K562 (cell line): ENCODE data around the gene MARS2. TPM values are rescaled to one million over a fixed set of nuclear protein-coding genes. Genes with fewer than 3 reads are reported as not detected.

Source experiments
- ATAC-seq: fragments of 200-7000 bp; cut with Tn5 transposase; 3 replicates; pipeline ENCODE4 v1.9.1; 2020; ENCODE audit warnings: moderate library complexity
- BruUV-seq: library from RNA; stranded (reverse); fragments of 400-500 nt; replicated peaks from 2 replicates; lab custom pipeline; 2021; lab: Mats Ljungman, UMichigan
- CTCF ChIA-PET: fragments of 300-600 bp; formaldehyde crosslinking; extraction: SDS; loops from one replicate; lab custom pipeline; 2021; ENCODE audit warnings: low intra/inter-chr PET ratio; lab: Yijun Ruan, JAX
- POLR2A ChIA-PET: fragments of 300-600, 350-650 bp; sonication (Branson Sonifier 250); formaldehyde crosslinking; extraction: SDS; loops from one replicate; lab custom pipeline; 2021; ENCODE audit warnings: antibody characterized with exemption, inconsistent platforms; lab: Yijun Ruan, JAX
- DNase-seq, 4 experiments: peaks; one replicate each; pipeline versions ENCODE4 v3.0.0 to v3.0.0-alpha.2; 2011 to 2018; ENCODE audit warnings: low spot score in 3 of 4, mixed read lengths in 3 of 4; ENCODE audit errors: extremely low read depth in 1 of 4
- FAIRE-seq: peaks from 2 replicates; lab custom pipeline; 2011; peaks lifted over from hg19 to GRCh38; lab: Jason Lieb, UNC
- H2AFZ ChIP-seq: 2 replicates; pipeline ENCODE4 v1.6.0; 2011; ENCODE audit warnings: low read depth, low read length, control low read depth, inconsistent platforms
- H3K27ac ChIP-seq: fragments of 200-600 bp; 3 replicates; pipeline ENCODE4 v1.8.0; 2011; ENCODE audit warnings: low read depth, mild to moderate bottlenecking, control low read depth, inconsistent platforms, low read length, moderate library complexity, mixed read lengths; ENCODE audit errors: extremely low read depth
- H3K27me3 ChIP-seq, 2 experiments: fragments of 300-600 bp in 1 of 2; 2 replicates in 1 of 2; 3 replicates in 1 of 2; pipeline versions ENCODE4 v1.6.0 to v1.8.0; 2011; ENCODE audit warnings: inconsistent platforms in 2 of 2, low read length in 2 of 2, mild to moderate bottlenecking in 1 of 2, mixed read lengths in 1 of 2, moderate library complexity in 1 of 2; ENCODE audit not compliant: control insufficient read depth in 2 of 2, insufficient read depth in 2 of 2
- H3K36me3 ChIP-seq: fragments of 300-600 bp; 3 replicates; pipeline ENCODE4 v1.8.0; 2011; ENCODE audit warnings: mild to moderate bottlenecking, low read length, inconsistent platforms; ENCODE audit not compliant: control insufficient read depth, insufficient read depth
- H3K4me1 ChIP-seq, 2 experiments: fragments of 200-600 bp in 1 of 2; replicated peaks in 1 of 2; 2 replicates in 1 of 2; 3 replicates in 1 of 2; pipeline versions ENCODE4 v1.5.1 to v1.8.0; 2011; ENCODE audit warnings: inconsistent platforms in 2 of 2, low read length in 2 of 2, mild to moderate bottlenecking in 1 of 2, mixed read lengths in 1 of 2, moderate library complexity in 1 of 2; ENCODE audit not compliant: control insufficient read depth in 2 of 2, insufficient read depth in 2 of 2
- H3K4me2 ChIP-seq: 2 replicates; pipeline ENCODE4 v1.6.1; 2011; ENCODE audit warnings: low read length, control low read depth, inconsistent platforms, mixed read lengths; ENCODE audit not compliant: insufficient read depth
- H3K4me3 ChIP-seq: fragments of 200-600 bp; sonication (generic), shearing (Covaris generic); 2 replicates; pipeline ENCODE4 v1.5.1; 2016; ENCODE audit warnings: control low read depth, inconsistent platforms
- H3K79me2 ChIP-seq: fragments of 200-600 bp; 3 replicates; pipeline ENCODE4 v1.8.0; 2011; ENCODE audit warnings: low read length, inconsistent platforms; ENCODE audit not compliant: control insufficient read depth, insufficient read depth
- H3K9ac ChIP-seq, 2 experiments: 2 replicates each; pipeline versions ENCODE4 v1.6.0 to v1.6.1; 2011; ENCODE audit warnings: low read depth in 2 of 2, low read length in 2 of 2, control low read depth in 1 of 2, inconsistent platforms in 1 of 2, mild to moderate bottlenecking in 1 of 2, mixed read lengths in 1 of 2; ENCODE audit not compliant: insufficient read depth in 1 of 2
- H3K9me1 ChIP-seq: one replicate; pipeline ENCODE4 v1.6.0; 2011; ENCODE audit warnings: inconsistent platforms, mild to moderate bottlenecking, low read length, moderate library complexity; ENCODE audit not compliant: control insufficient read depth, insufficient read depth
- H3K9me3 ChIP-seq: replicated peaks from 2 replicates; pipeline ENCODE4 v1.5.1; 2011; ENCODE audit warnings: low read depth, low read length, inconsistent platforms; ENCODE audit not compliant: control insufficient read depth, insufficient read depth
- H4K20me1 ChIP-seq: replicated peaks from 2 replicates; pipeline ENCODE4 v1.6.1; 2011; ENCODE audit warnings: low read length, inconsistent platforms, mixed read lengths; ENCODE audit not compliant: control insufficient read depth, insufficient read depth
- CBFA2T3 ChIP-seq: fragments of 450-650 bp; IDR thresholded peaks from 2 replicates; pipeline ENCODE4 v1.6.1; 2017
- CEBPG ChIP-seq, 3 experiments: fragments of 200-800 bp in 1 of 3; sonication (Bioruptor generic) in 1 of 3; sonication (generic) in 1 of 3; formaldehyde crosslinking in 1 of 3; IDR thresholded peaks in 2 of 3; conservative IDR thresholded peaks in 1 of 3; 2 replicates each; pipeline versions ENCODE4 v1.6.1 to v1.8.0; 2016 to 2022; ENCODE audit warnings: missing compliant biosample characterization in 2 of 3, missing genetic modification characterization in 2 of 3, mild to moderate bottlenecking in 1 of 3, missing genetic modification reagents in 1 of 3
- CHCHD3 ChIP-seq: fragments of 250-450 bp; sonication (Bioruptor Pico); IDR thresholded peaks from 2 replicates; pipeline ENCODE4 v2.1.2; 2022; ENCODE audit warnings: mild to moderate bottlenecking
- ETV1 ChIP-seq: fragments of 450-650 bp; conservative IDR thresholded peaks from 2 replicates; pipeline ENCODE4 v1.6.1; 2016; ENCODE audit warnings: missing genetic modification characterization, control low read depth, low read depth, missing compliant biosample characterization
- EZH2 ChIP-seq: IDR thresholded peaks from 2 replicates; pipeline ENCODE4 v1.6.1; 2012; ENCODE audit warnings: low read depth, mild to moderate bottlenecking, inconsistent platforms, low read length, borderline replicate concordance
- IRF2 ChIP-seq: sonication (generic); formaldehyde crosslinking; IDR thresholded peaks from 2 replicates; pipeline ENCODE4 v1.8.1; 2022; ENCODE audit warnings: mild to moderate bottlenecking, missing genetic modification reagents
- MCM7 ChIP-seq, 2 experiments: fragments of 450-650 bp; IDR thresholded peaks; 2 replicates each; pipeline ENCODE4 v1.6.1; 2016 to 2018
- MYNN ChIP-seq, 2 experiments: sonication (generic); formaldehyde crosslinking in 1 of 2; IDR thresholded peaks; 2 replicates each; pipeline versions ENCODE4 v1.5.0 to v1.6.1; 2016 to 2020; ENCODE audit warnings: antibody characterized with exemption in 1 of 2, missing genetic modification reagents in 1 of 2
- SMARCE1 ChIP-seq: fragments of 450-650 bp; IDR thresholded peaks from 2 replicates; pipeline ENCODE4 v1.7.1; 2016; ENCODE audit warnings: mild to moderate bottlenecking
- ZNF766 ChIP-seq: fragments of 200-800 bp; sonication (Bioruptor generic); conservative IDR thresholded peaks from 2 replicates; pipeline ENCODE4 v1.6.1; 2016; ENCODE audit warnings: missing genetic modification characterization, missing compliant biosample characterization
- in situ Hi-C: fragments of 300-500 bp; cut with MboI; formaldehyde crosslinking; loops from 4 replicates; pipeline ENCODE4 v1.15.0; 2018; ENCODE audit warnings: inconsistent platforms, mixed read lengths
- intact Hi-C: fragments of 100-400 bp; cut with micrococcal nuclease; formaldehyde crosslinking; loops from 2 replicates; pipeline ENCODE4 v1.14.2; 2022
- polyA plus RNA-seq, 8 experiments: library from polyadenylated mRNA; depleted of rRNA in 4 of 8; stranded (reverse) in 5 of 8; unstranded in 3 of 8; fragments of >200 nt; fragmentation: Nextera tagmentation in 2 of 8; fragmentation: Illumina TruSeq in 1 of 8; extraction: Ambion mirVana in 2 of 8; extraction: Trizol in 1 of 8; gene quantifications; 2 replicates each; pipeline versions ENCODE4 v1.2.1 to v1.2.3, GENCODE V29; 2011 to 2014; ENCODE audit warnings: inconsistent platforms in 1 of 8, missing spikeins in 1 of 8
- total RNA-seq, 7 experiments: library from RNA; depleted of rRNA in 6 of 7; stranded (reverse); fragments of >200 nt in 6 of 7; fragmentation: Illumina TruSeq in 2 of 7; extraction: Trizol in 2 of 7; gene quantifications; 2 replicates each; pipeline versions ENCODE4 v1.2.1 to v1.2.3, GENCODE V29; 2011 to 2021; ENCODE audit warnings: low replicate concordance in 1 of 7
- TF ChIP-seq, protein P1 (sequence below): fragments of 250-450 bp; sonication (Bioruptor Pico); IDR thresholded peaks from 2 replicates; pipeline ENCODE4 v1.8.0; 2021; ENCODE audit warnings: borderline replicate concordance, mild to moderate bottlenecking, moderate library complexity; ENCODE audit not compliant: poor library complexity, severe bottlenecking
- TF ChIP-seq, protein P2 (sequence below): sonication (generic); formaldehyde crosslinking; IDR thresholded peaks from 2 replicates; pipeline ENCODE4 v1.8.0; 2022; ENCODE audit warnings: mild to moderate bottlenecking, low read depth, missing genetic modification reagents
- TF ChIP-seq, protein P3 (sequence below): IDR thresholded peaks from 3 replicates; pipeline ENCODE4 v1.6.1; 2011; ENCODE audit warnings: borderline replicate concordance, mild to moderate bottlenecking, moderate library complexity; ENCODE audit not compliant: insufficient read length; ENCODE audit errors: extremely low read depth
- TF ChIP-seq, protein P4 (sequence below), 2 experiments: fragments of 450-650 bp; IDR thresholded peaks; 2 replicates each; pipeline ENCODE4 v1.6.1; 2018; ENCODE audit warnings: mild to moderate bottlenecking in 2 of 2, low read depth in 1 of 2; ENCODE audit not compliant: partially characterized antibody in 2 of 2

Gene MARS2
- total and polyA plus RNA-seq, 9 of the 15 experiments (the other 6 are each of a cell fraction or from before 2014, with no cell fraction given) = 4.0 to 17.6 (median 12.5) TPM

DNA sequence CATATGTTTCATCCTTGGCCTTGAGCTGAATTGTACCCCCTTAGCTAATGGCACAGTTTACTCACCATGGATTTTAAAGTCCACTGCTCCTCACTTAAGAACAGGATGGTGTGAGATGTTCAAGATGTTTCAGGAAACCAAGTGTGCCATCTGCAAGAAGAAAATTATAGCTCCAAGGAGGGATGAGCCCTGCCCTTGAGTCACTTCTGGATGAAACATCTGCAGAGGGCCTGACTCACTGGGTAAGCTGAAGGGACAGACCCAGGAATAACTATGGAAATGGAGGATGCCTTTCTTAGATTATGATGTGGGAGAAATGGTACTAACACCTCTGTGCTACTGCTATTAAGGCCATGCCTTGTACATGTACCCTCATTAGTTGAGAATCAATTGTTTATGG is 6.4 kb downstream of the MARS2 start:
- Histone ChIP-seq H3K27me3 (no peaks in the 10 kb centered on the region), H3K9me1 (no peaks in the 10 kb centered on the region), H3K9me3 (no peaks in the 10 kb centered on the region), H3K79me2 (peaks cover 47% of the 10 kb centered on the region), H4K20me1 (peaks cover 9% of the 10 kb centered on the region), H3K36me3 (peaks cover 60% of the 10 kb centered on the region), H3K4me1 (peaks cover 0 to 12% of the 10 kb centered on the region in 2 experiments; a peak in 3 of 5 replicates), H3K27ac (no peak overlapping the region), H3K9ac (no peak overlapping the region), H3K4me3 (no peak overlapping the region), H2AFZ (no peak overlapping the region), H3K4me2 (no peak overlapping the region)
- FAIRE-seq (no peak), ATAC-seq (no peak), DNase-seq (no peak)
- in situ Hi-C loops = no loop called here
- intact Hi-C loops = no loop called here
- ChIA-PET CTCF (no interaction called here), POLR2A (interaction anchor here (0.9 kb wide), 1 partner anchor 17 kb away, joined by 3 read pairs; no protein-coding TSS in a partner anchor)
- no TSS peak for BruUV-seq
- TF ChIP-seq ETV1 (tag) (no peak), CEBPG (CRISPR knock-in tag; IDR thresholded peaks at IDR 0.05) (no peak), CEBPG (tag; conservative IDR thresholded peaks at IDR 0.05 in 1 of 2, IDR thresholded peaks at IDR 0.05 in 1 of 2) (no peak), MCM7 (IDR thresholded peaks at IDR 0.05) (no peak), CHCHD3 (no peak), ZNF766 (CRISPR knock-in tag) (no peak), MYNN (IDR thresholded peaks at IDR 0.05) (no peak), MYNN (CRISPR knock-in tag; IDR thresholded peaks at IDR 0.05) (no peak), CBFA2T3 (no peak), SMARCE1 (no peak), IRF2 (CRISPR knock-in tag) (no peak), EZH2 (no peak)
- TF ChIP-seq, protein P1, sequence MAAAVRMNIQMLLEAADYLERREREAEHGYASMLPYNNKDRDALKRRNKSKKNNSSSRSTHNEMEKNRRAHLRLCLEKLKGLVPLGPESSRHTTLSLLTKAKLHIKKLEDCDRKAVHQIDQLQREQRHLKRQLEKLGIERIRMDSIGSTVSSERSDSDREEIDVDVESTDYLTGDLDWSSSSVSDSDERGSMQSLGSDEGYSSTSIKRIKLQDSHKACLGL (CRISPR knock-in tag) = no peak
- TF ChIP-seq, protein P2, sequence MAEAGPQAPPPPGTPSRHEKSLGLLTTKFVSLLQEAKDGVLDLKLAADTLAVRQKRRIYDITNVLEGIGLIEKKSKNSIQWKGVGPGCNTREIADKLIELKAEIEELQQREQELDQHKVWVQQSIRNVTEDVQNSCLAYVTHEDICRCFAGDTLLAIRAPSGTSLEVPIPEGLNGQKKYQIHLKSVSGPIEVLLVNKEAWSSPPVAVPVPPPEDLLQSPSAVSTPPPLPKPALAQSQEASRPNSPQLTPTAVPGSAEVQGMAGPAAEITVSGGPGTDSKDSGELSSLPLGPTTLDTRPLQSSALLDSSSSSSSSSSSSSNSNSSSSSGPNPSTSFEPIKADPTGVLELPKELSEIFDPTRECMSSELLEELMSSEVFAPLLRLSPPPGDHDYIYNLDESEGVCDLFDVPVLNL (CRISPR knock-in tag) = no peak
- TF ChIP-seq, protein P3, sequence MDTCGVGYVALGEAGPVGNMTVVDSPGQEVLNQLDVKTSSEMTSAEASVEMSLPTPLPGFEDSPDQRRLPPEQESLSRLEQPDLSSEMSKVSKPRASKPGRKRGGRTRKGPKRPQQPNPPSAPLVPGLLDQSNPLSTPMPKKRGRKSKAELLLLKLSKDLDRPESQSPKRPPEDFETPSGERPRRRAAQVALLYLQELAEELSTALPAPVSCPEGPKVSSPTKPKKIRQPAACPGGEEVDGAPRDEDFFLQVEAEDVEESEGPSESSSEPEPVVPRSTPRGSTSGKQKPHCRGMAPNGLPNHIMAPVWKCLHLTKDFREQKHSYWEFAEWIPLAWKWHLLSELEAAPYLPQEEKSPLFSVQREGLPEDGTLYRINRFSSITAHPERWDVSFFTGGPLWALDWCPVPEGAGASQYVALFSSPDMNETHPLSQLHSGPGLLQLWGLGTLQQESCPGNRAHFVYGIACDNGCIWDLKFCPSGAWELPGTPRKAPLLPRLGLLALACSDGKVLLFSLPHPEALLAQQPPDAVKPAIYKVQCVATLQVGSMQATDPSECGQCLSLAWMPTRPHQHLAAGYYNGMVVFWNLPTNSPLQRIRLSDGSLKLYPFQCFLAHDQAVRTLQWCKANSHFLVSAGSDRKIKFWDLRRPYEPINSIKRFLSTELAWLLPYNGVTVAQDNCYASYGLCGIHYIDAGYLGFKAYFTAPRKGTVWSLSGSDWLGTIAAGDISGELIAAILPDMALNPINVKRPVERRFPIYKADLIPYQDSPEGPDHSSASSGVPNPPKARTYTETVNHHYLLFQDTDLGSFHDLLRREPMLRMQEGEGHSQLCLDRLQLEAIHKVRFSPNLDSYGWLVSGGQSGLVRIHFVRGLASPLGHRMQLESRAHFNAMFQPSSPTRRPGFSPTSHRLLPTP = no peak
- TF ChIP-seq, protein P4, sequence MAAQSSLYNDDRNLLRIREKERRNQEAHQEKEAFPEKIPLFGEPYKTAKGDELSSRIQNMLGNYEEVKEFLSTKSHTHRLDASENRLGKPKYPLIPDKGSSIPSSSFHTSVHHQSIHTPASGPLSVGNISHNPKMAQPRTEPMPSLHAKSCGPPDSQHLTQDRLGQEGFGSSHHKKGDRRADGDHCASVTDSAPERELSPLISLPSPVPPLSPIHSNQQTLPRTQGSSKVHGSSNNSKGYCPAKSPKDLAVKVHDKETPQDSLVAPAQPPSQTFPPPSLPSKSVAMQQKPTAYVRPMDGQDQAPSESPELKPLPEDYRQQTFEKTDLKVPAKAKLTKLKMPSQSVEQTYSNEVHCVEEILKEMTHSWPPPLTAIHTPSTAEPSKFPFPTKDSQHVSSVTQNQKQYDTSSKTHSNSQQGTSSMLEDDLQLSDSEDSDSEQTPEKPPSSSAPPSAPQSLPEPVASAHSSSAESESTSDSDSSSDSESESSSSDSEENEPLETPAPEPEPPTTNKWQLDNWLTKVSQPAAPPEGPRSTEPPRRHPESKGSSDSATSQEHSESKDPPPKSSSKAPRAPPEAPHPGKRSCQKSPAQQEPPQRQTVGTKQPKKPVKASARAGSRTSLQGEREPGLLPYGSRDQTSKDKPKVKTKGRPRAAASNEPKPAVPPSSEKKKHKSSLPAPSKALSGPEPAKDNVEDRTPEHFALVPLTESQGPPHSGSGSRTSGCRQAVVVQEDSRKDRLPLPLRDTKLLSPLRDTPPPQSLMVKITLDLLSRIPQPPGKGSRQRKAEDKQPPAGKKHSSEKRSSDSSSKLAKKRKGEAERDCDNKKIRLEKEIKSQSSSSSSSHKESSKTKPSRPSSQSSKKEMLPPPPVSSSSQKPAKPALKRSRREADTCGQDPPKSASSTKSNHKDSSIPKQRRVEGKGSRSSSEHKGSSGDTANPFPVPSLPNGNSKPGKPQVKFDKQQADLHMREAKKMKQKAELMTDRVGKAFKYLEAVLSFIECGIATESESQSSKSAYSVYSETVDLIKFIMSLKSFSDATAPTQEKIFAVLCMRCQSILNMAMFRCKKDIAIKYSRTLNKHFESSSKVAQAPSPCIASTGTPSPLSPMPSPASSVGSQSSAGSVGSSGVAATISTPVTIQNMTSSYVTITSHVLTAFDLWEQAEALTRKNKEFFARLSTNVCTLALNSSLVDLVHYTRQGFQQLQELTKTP (IDR thresholded peaks at IDR 0.05; ENCODE audit: low read depth in 1 of 2, partially characterized antibody in 2 of 2) = no peak
